ENCODE data around the gene RASSF4.

- TF ChIP-seq, protein P1, sequence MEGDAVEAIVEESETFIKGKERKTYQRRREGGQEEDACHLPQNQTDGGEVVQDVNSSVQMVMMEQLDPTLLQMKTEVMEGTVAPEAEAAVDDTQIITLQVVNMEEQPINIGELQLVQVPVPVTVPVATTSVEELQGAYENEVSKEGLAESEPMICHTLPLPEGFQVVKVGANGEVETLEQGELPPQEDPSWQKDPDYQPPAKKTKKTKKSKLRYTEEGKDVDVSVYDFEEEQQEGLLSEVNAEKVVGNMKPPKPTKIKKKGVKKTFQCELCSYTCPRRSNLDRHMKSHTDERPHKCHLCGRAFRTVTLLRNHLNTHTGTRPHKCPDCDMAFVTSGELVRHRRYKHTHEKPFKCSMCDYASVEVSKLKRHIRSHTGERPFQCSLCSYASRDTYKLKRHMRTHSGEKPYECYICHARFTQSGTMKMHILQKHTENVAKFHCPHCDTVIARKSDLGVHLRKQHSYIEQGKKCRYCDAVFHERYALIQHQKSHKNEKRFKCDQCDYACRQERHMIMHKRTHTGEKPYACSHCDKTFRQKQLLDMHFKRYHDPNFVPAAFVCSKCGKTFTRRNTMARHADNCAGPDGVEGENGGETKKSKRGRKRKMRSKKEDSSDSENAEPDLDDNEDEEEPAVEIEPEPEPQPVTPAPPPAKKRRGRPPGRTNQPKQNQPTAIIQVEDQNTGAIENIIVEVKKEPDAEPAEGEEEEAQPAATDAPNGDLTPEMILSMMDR (IDR thresholded peaks at IDR 0.05; ENCODE audit: low read depth, low read length) = no peak
- no peak for TF ChIP-seq EZH2phosphoT487 (IDR thresholded peaks at IDR 0.05; ENCODE audit: low read depth)
Measured at GRCh38 chr10:44954042-44954441, 5.6 kb upstream of the RASSF4 start.

Measured in OCI-LY3 (cell line).